H1 (cell line): Measurements from ENCODE around the gene PRPH2.
A peak's percentile ranks its signal among the peaks of the same experiment; 100 is the strongest.

Experiments used
- BACH1 ChIP-seq: IDR thresholded peaks from 2 replicates; pipeline ENCODE4 v1.6.1; 2012; ENCODE audit warnings: low read length, improper control_type of control experiment
- CTCF ChIP-seq, 3 experiments: IDR thresholded peaks; 1 replicate in 2 of 3; 2 replicates in 1 of 3; pipeline versions ENCODE4 v1.5.1 to v1.6.1; 2011; ENCODE audit warnings: low read length in 3 of 3, mild to moderate bottlenecking in 3 of 3, inconsistent platforms in 2 of 3, low read depth in 1 of 3, moderate library complexity in 1 of 3; ENCODE audit not compliant: insufficient read depth in 1 of 3; ENCODE audit errors: control extremely low read depth in 1 of 3
- EGR1 ChIP-seq: IDR thresholded peaks from 2 replicates; pipeline ENCODE4 v1.6.1; 2011; ENCODE audit warnings: low read depth, low read length, borderline replicate concordance
- HDAC2 ChIP-seq, 2 experiments: fragments of 300-600 bp in 1 of 2; sonication (generic) in 1 of 2; IDR thresholded peaks; 2 replicates each; pipeline ENCODE4 v1.6.1; 2011 to 2012; ENCODE audit warnings: low read depth in 2 of 2, low read length in 2 of 2, mild to moderate bottlenecking in 2 of 2, moderate library complexity in 2 of 2, borderline replicate concordance in 1 of 2, inconsistent platforms in 1 of 2
- KDM1A ChIP-seq: fragments of 200-600, 300-600 bp; sonication (generic); IDR thresholded peaks from 2 replicates; pipeline ENCODE4 v1.7.1; 2016; ENCODE audit warnings: mild to moderate bottlenecking, low read length, borderline replicate concordance
- POLR2A ChIP-seq, 2 experiments: IDR thresholded peaks; 1 replicate in 1 of 2; 2 replicates in 1 of 2; pipeline ENCODE4 v1.6.1; 2011; ENCODE audit warnings: low read depth in 2 of 2, low read length in 2 of 2, mild to moderate bottlenecking in 2 of 2; ENCODE audit errors: control extremely low read depth in 1 of 2
- RNF2 ChIP-seq: fragments of 200-900, 300-1000 bp; sonication (generic); IDR thresholded peaks from 2 replicates; pipeline ENCODE4 v1.7.1; 2016; ENCODE audit warnings: borderline replicate concordance, low read depth, mild to moderate bottlenecking, antibody characterized with exemption, low read length; ENCODE audit not compliant: poor library complexity, severe bottlenecking; ENCODE audit errors: missing control alignments
- SUZ12 ChIP-seq: fragments of 200-600 bp; sonication (generic); IDR thresholded peaks from 2 replicates; pipeline ENCODE4 v1.6.1; 2012; ENCODE audit warnings: mild to moderate bottlenecking, inconsistent platforms, low read length, moderate library complexity, mixed read lengths
- YY1 ChIP-seq: IDR thresholded peaks from 2 replicates; pipeline ENCODE4 v1.6.1; 2011; ENCODE audit warnings: low read depth, mild to moderate bottlenecking, low read length

GRCh38 chr6:42704251-42704936 is 18.0 kb downstream of the PRPH2 start:
- TF ChIP-seq CTCF (IDR thresholded peaks at IDR 0.05; ENCODE audit: control extremely low read depth in 1 of 3, insufficient read depth in 1 of 3, low read depth in 1 of 3, low read length in 3 of 3) = no peak
- no peak for TF ChIP-seq YY1
- no peak for TF ChIP-seq EGR1
- TF ChIP-seq SUZ12 = no peak
- TF ChIP-seq POLR2A (IDR thresholded peaks at IDR 0.05; ENCODE audit: control extremely low read depth in 1 of 2, low read depth in 2 of 2, low read length in 2 of 2) = peak in 1 of 2 experiments; percentile 63; a peak in 2 of 3 replicates
- TF ChIP-seq KDM1A = no peak
- TF ChIP-seq BACH1 = no peak
- TF ChIP-seq RNF2 = no peak
- TF ChIP-seq HDAC2 (IDR thresholded peaks at IDR 0.05; ENCODE audit: borderline replicate concordance in 1 of 2, low read depth in 2 of 2, low read length in 2 of 2) = no peak
